H9 (cell line): ENCODE results near the gene KIF26B. TPM values are rescaled to one million over a fixed set of nuclear protein-coding genes. Genes with fewer than 3 reads are reported as not detected.

Experiments used
- DNase-seq: peaks from one replicate; pipeline ENCODE4 v3.0.0-alpha.2; 2017
- H2AFZ ChIP-seq: one replicate; pipeline ENCODE4 v1.6.1; 2013; ENCODE audit warnings: mild to moderate bottlenecking, low read length, control low read depth, moderate library complexity
- H2AK5ac ChIP-seq: 2 replicates; pipeline ENCODE4 v1.6.1; 2013; ENCODE audit warnings: low read length, control low read depth, mixed read lengths; ENCODE audit not compliant: insufficient read length
- H2BK120ac ChIP-seq: one replicate; pipeline ENCODE4 v1.6.1; 2013; ENCODE audit warnings: low read depth, mild to moderate bottlenecking, low read length, control low read depth, inconsistent platforms; ENCODE audit not compliant: poor library complexity, severe bottlenecking
- H2BK12ac ChIP-seq: 2 replicates; pipeline ENCODE4 v1.6.1; 2013; ENCODE audit warnings: low read length, control low read depth, mixed read lengths, low read depth; ENCODE audit not compliant: insufficient read length
- H2BK15ac ChIP-seq: 2 replicates; pipeline ENCODE4 v1.6.1; 2013; ENCODE audit warnings: low read depth, low read length, control low read depth
- H2BK20ac ChIP-seq: one replicate; pipeline ENCODE4 v1.6.1; 2013; ENCODE audit warnings: low read depth, mild to moderate bottlenecking, low read length, control low read depth, inconsistent platforms; ENCODE audit not compliant: poor library complexity, severe bottlenecking
- H2BK5ac ChIP-seq: 2 replicates; pipeline ENCODE4 v1.6.1; 2013; ENCODE audit warnings: low read length, control low read depth, mixed read lengths; ENCODE audit not compliant: insufficient read length
- H3K14ac ChIP-seq: 2 replicates; pipeline ENCODE4 v1.6.1; 2013; ENCODE audit warnings: low read length, control low read depth; ENCODE audit not compliant: insufficient read depth
- H3K18ac ChIP-seq: 2 replicates; pipeline ENCODE4 v1.6.1; 2013; ENCODE audit warnings: low read depth, mild to moderate bottlenecking, mixed read lengths, low read length, control low read depth; ENCODE audit not compliant: insufficient read length
- H3K23ac ChIP-seq: 2 replicates; pipeline ENCODE4 v1.6.1; 2013; ENCODE audit warnings: low read length, control low read depth, mixed read lengths, low read depth; ENCODE audit not compliant: insufficient read length
- H3K23me2 ChIP-seq: 2 replicates; pipeline ENCODE4 v1.6.1; 2013; ENCODE audit warnings: low read depth, mild to moderate bottlenecking, mixed read lengths, low read length, control low read depth; ENCODE audit not compliant: insufficient read length, poor library complexity, severe bottlenecking
- H3K27ac ChIP-seq: 2 replicates; pipeline ENCODE4 v1.5.1; 2013; ENCODE audit warnings: low read length, control low read depth, mixed read lengths, low read depth; ENCODE audit not compliant: insufficient read length
- H3K27me3 ChIP-seq: 2 replicates; pipeline ENCODE4 v1.6.1; 2013; ENCODE audit warnings: low read length, control low read depth, inconsistent platforms; ENCODE audit not compliant: insufficient read depth
- H3K4ac ChIP-seq: 2 replicates; pipeline ENCODE4 v1.6.1; 2013; ENCODE audit warnings: low read depth, mild to moderate bottlenecking, control low read depth, inconsistent platforms, low read length, moderate library complexity
- H3K4me1 ChIP-seq: 2 replicates; pipeline ENCODE4 v1.6.1; 2013; ENCODE audit warnings: low read length, control low read depth, inconsistent platforms; ENCODE audit not compliant: insufficient read depth
- H3K4me2 ChIP-seq: 2 replicates; pipeline ENCODE4 v1.6.1; 2013; ENCODE audit warnings: low read length, control low read depth, mixed read lengths; ENCODE audit not compliant: insufficient read length, insufficient read depth
- H3K56ac ChIP-seq: 2 replicates; pipeline ENCODE4 v1.6.1; 2013; ENCODE audit warnings: low read depth, mild to moderate bottlenecking, mixed read lengths, low read length, control low read depth; ENCODE audit not compliant: insufficient read length
- H3K79me1 ChIP-seq: 2 replicates; pipeline ENCODE4 v1.6.1; 2013; ENCODE audit warnings: low read depth, mild to moderate bottlenecking, moderate library complexity, low read length, control low read depth, inconsistent platforms; ENCODE audit not compliant: insufficient read depth, poor library complexity, severe bottlenecking
- H3K79me2 ChIP-seq: 2 replicates; pipeline ENCODE4 v1.6.1; 2013; ENCODE audit warnings: low read length, control low read depth, inconsistent platforms; ENCODE audit not compliant: insufficient read depth
- H3K9ac ChIP-seq: 2 replicates; pipeline ENCODE4 v1.6.1; 2013; ENCODE audit warnings: low read length, control low read depth, mixed read lengths; ENCODE audit not compliant: insufficient read length; ENCODE audit errors: extremely low read depth
- H3K9me3 ChIP-seq: one replicate; pipeline ENCODE4 v1.6.1; 2013; ENCODE audit warnings: low read depth, low read length, inconsistent platforms; ENCODE audit not compliant: control insufficient read depth
- H3T11ph ChIP-seq: one replicate; pipeline ENCODE4 v1.6.1; 2013; ENCODE audit warnings: mild to moderate bottlenecking, low read length, control low read depth, inconsistent platforms
- H4K20me1 ChIP-seq: one replicate; pipeline ENCODE4 v1.6.1; 2013; ENCODE audit not compliant: control insufficient read depth, insufficient read length, insufficient read depth
- H4K5ac ChIP-seq: 2 replicates; pipeline ENCODE4 v1.6.1; 2013; ENCODE audit warnings: low read depth, mild to moderate bottlenecking, mixed read lengths, low read length, control low read depth; ENCODE audit not compliant: insufficient read length
- H4K8ac ChIP-seq: replicated peaks from 2 replicates; pipeline ENCODE4 v1.6.1; 2013; ENCODE audit warnings: low read length, control low read depth, mixed read lengths, low read depth; ENCODE audit not compliant: insufficient read length
- H4K91ac ChIP-seq: 2 replicates; pipeline ENCODE4 v1.6.1; 2013; ENCODE audit warnings: low read depth, mild to moderate bottlenecking, moderate library complexity, mixed read lengths, low read length, control low read depth; ENCODE audit not compliant: insufficient read length
- H3K27ac Mint-ChIP-seq, 3 experiments: 2 replicates in 2 of 3; 3 replicates in 1 of 3; pipeline ENCODE4 v1.8.0; 2020 to 2021; ENCODE audit warnings: mixed read lengths in 3 of 3, mild to moderate bottlenecking in 1 of 3, moderate library complexity in 1 of 3
- H3K27me3 Mint-ChIP-seq: 2 replicates; pipeline ENCODE4 v1.8.0; 2021; ENCODE audit warnings: low read depth, mild to moderate bottlenecking, moderate library complexity, mixed read lengths
- H3K36me3 Mint-ChIP-seq, 3 experiments: 2 replicates in 2 of 3; 3 replicates in 1 of 3; pipeline ENCODE4 v1.8.0; 2020 to 2021; ENCODE audit warnings: low read depth in 3 of 3, mixed read lengths in 3 of 3; ENCODE audit not compliant: insufficient read depth in 1 of 3
- H3K4me1 Mint-ChIP-seq, 2 experiments: 2 replicates each; pipeline ENCODE4 v1.8.0; 2020; ENCODE audit warnings: mixed read lengths in 2 of 2
- H3K4me3 Mint-ChIP-seq, 2 experiments: 2 replicates in 1 of 2; 3 replicates in 1 of 2; pipeline ENCODE4 v1.8.0; 2020 to 2021; ENCODE audit warnings: mild to moderate bottlenecking in 2 of 2, mixed read lengths in 2 of 2, moderate library complexity in 1 of 2
- H3K9me3 Mint-ChIP-seq, 2 experiments: 2 replicates in 1 of 2; 3 replicates in 1 of 2; pipeline ENCODE4 v1.8.0; 2020; ENCODE audit warnings: mild to moderate bottlenecking in 2 of 2, mixed read lengths in 2 of 2, moderate library complexity in 1 of 2
- WGBS: extraction: QIAGEN DNeasy Blood & Tissue Kit; methylation state at CpG from one replicate; pipeline ENCODE4 v1.1.7; 2013; ENCODE audit warnings: missing lambda C conversion rate, low lambda C conversion rate, mixed read lengths; ENCODE audit not compliant: insufficient read length; ENCODE audit errors: extremely low coverage; 5-methylcytosine and 5-hydroxymethylcytosine counted together
- total RNA-seq: library from RNA; stranded (reverse); gene quantifications from 2 replicates; pipeline ENCODE4 v1.2.1, GENCODE V29; 2021
- TF ChIP-seq, protein P1 (sequence below): fragments of 200-600 bp; sonication (generic); conservative IDR thresholded peaks from 3 replicates; pipeline ENCODE4 v1.8.0; 2021; ENCODE audit warnings: antibody characterized with exemption, mild to moderate bottlenecking

KIF26B gene
- total RNA-seq, 1 experiment from 2014 or later: 0.13 TPM

DNA sequence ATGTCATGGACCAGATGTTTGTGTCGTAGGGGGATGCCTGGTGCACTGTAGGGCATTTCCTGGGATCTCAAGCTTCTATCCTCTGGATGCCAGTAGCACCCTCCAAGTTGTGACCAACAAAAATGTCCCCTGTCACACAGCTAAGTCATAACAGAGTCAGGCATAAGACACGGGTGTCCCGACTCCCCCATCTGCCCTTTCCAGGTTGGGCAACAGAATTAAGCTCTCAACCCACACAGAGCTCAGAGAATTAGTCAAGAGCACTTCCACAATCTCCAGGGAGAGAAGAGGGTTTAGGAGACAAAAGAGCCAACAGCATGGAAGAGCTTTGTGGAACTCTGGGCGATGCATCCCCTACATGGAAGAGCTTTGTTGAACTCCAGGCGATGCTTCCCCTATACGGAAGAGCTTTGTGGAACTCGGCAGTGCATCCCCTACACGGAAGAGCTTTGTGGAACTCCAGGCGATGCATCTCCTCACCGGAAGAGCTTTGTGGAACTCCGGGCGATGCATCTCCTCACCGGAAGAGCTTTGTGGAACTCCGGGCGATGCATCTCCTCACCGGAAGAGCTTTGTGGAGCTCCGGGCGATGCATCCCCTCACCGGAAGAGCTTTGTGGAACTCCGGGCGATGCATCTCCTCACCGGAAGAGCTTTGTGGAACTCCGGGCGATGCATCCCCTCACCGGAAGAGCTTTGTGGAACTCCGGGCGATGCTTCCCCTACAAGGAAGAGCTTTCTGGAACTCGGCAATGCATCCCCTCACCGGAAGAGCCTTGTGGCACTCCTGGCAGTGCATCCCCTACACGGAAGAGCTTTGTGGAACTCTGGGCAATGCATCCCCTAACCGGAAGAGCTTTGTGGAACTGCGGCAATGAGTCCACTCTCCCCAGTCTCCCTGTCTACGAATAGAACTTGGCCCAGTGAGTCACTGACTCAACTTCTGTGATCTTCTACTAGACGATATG is 422.7 kb downstream of the KIF26B start:
- Histone ChIP-seq H2BK12ac (no peak overlapping the region), H2BK5ac (no peak overlapping the region), H2AFZ (no peak overlapping the region), H4K5ac (no peak overlapping the region), H3K23me2 (no peaks in the 10 kb centered on the region), H3K23ac (no peak overlapping the region), H2BK15ac (no peak overlapping the region), H3K18ac (no peak overlapping the region), H4K91ac (no peak overlapping the region), H3K79me1 (no peaks in the 10 kb centered on the region), H2BK20ac (no peak overlapping the region), H3K9ac (no peak overlapping the region), H3K14ac (no peak overlapping the region), H3K56ac (no peak overlapping the region), H3K79me2 (no peaks in the 10 kb centered on the region), H4K20me1 (no peaks in the 10 kb centered on the region), H2AK5ac (no peak overlapping the region), H3K4ac (no peak overlapping the region), H3K4me1 (no peaks in the 10 kb centered on the region), H3T11ph (no peak overlapping the region), H3K9me3 (no peaks in the 10 kb centered on the region), H2BK120ac (no peak overlapping the region), H4K8ac (no peak overlapping the region), H3K27ac (no peak overlapping the region), H3K27me3 (no peaks in the 10 kb centered on the region), H3K4me2 (no peak overlapping the region)
- WGBS: no CpG with 5 or more reads among the region's 34 CpGs
- TF ChIP-seq, protein P1, sequence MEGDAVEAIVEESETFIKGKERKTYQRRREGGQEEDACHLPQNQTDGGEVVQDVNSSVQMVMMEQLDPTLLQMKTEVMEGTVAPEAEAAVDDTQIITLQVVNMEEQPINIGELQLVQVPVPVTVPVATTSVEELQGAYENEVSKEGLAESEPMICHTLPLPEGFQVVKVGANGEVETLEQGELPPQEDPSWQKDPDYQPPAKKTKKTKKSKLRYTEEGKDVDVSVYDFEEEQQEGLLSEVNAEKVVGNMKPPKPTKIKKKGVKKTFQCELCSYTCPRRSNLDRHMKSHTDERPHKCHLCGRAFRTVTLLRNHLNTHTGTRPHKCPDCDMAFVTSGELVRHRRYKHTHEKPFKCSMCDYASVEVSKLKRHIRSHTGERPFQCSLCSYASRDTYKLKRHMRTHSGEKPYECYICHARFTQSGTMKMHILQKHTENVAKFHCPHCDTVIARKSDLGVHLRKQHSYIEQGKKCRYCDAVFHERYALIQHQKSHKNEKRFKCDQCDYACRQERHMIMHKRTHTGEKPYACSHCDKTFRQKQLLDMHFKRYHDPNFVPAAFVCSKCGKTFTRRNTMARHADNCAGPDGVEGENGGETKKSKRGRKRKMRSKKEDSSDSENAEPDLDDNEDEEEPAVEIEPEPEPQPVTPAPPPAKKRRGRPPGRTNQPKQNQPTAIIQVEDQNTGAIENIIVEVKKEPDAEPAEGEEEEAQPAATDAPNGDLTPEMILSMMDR: no peak
- Mint-ChIP-seq H3K9me3 (no peaks in the 10 kb centered on the region), H3K4me1 (no peaks in the 10 kb centered on the region), H3K27me3 (peaks cover 3% of the 10 kb centered on the region; the same call in 1 of the 2 replicates), H3K27ac (no peak overlapping the region), H3K4me3 (no peak overlapping the region), H3K36me3 (no peaks in the 10 kb centered on the region; a peak in 1 of 7 replicates)
- no peak for DNase-seq
